BLaER1 (cell line): ENCODE data around the gene MAP3K20.
"Not testable (repeated sequence)": the region's sequence is repeated elsewhere in the genome, so short reads cannot be mapped to it uniquely, and the experiment has no call there.

Experiments
- H3K27ac ChIP-seq: shearing (Covaris generic); formaldehyde crosslinking; 2 replicates; pipeline ENCODE4 v1.8.1; 2022
- H3K27me3 ChIP-seq: shearing (Covaris generic); formaldehyde crosslinking; 2 replicates; pipeline ENCODE4 v1.8.1; 2022
- H3K36me3 ChIP-seq: shearing (Covaris generic); formaldehyde crosslinking; 2 replicates; pipeline ENCODE4 v1.8.1; 2022
- H3K4me1 ChIP-seq: shearing (Covaris generic); formaldehyde crosslinking; 2 replicates; pipeline ENCODE4 v1.8.1; 2022
- H3K4me2 ChIP-seq: shearing (Covaris generic); formaldehyde crosslinking; 2 replicates; pipeline ENCODE4 v1.8.1; 2022
- H3K4me3 ChIP-seq: shearing (Covaris generic); formaldehyde crosslinking; 2 replicates; pipeline ENCODE4 v1.8.1; 2022
- H3K9ac ChIP-seq: shearing (Covaris generic); formaldehyde crosslinking; 2 replicates; pipeline ENCODE4 v1.8.1; 2022
- H3K9me3 ChIP-seq: shearing (Covaris generic); formaldehyde crosslinking; 2 replicates; pipeline ENCODE4 v1.8.1; 2022
- H4K20me1 ChIP-seq: shearing (Covaris generic); formaldehyde crosslinking; 2 replicates; pipeline ENCODE4 v1.8.1; 2022
- Cebpa-rat ChIP-seq: shearing (Covaris generic); IDR thresholded peaks from 2 replicates; pipeline ENCODE4 v1.8.1; 2022

MAP3K20 gene

DNA sequence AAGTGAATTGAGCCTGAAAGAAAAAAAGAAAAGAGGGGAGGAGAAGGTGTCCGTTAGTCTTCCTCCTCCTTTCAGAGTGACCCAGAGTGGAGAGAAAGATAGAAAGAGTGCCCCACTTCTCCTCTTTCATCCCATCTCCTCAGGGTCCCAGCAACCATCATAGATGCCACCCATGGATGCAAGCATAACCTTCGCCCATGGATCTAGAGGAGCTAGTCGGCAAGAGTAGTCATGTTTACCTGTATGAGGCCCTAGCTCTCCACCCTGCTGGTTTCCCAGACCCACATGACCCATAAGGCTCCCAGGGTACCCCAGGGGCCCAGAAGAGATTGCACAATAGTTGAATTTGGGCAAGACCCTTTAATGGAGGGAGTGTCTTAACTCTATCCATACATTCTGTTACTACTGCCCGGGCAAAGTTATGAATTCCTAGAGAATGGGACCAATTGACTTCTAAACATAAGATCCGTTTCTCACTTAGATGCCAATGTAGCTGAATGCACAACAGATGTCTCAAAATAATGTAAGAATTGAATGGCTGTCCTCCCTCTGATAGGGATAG, 223.0 kb downstream of the MAP3K20 start:
- no peak overlapping the region for H3K4me2 ChIP-seq
- H3K4me1 ChIP-seq, result peaks cover 2% of the 10 kb centered on the region
- H3K27ac ChIP-seq, result no peak overlapping the region
- TF ChIP-seq Cebpa-rat, result peak; percentile 58
- H3K9ac ChIP-seq, result no peak overlapping the region
- peaks cover 60% of the 10 kb centered on the region for H3K9me3 ChIP-seq
- H4K20me1 ChIP-seq, result no peaks in the 10 kb centered on the region
- H3K27me3 ChIP-seq, result no peaks in the 10 kb centered on the region
- H3K4me3 ChIP-seq, result no peak overlapping the region
- peaks cover 7% of the 10 kb centered on the region; the same call in 1 of the 2 replicates for H3K36me3 ChIP-seq

DNA sequence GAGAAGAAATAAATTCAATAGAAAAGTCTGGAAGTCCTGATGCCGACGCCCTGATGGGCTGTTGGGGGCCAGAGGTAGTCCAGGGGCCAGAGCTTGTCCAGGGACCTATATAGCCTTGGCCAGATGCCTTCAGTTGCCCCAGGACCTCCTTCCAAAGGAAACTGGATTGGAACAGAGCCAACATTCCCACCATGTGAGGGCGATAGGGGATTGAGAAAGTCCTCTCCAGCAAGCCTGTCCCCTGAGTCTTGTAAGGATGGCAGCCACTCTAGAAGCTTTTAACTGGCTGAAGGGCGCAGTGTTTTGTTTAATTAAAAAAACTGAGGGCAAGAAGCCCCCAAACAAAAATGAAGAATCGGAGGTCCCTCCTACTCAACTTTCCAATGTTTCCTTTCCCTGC, 224.1 kb downstream of the MAP3K20 start:
- H3K36me3 ChIP-seq, result peaks cover 7% of the 10 kb centered on the region; the same call in 1 of the 2 replicates
- TF ChIP-seq Cebpa-rat, result no peak
- no peak overlapping the region for H3K9ac ChIP-seq
- no peak overlapping the region for H3K4me2 ChIP-seq
- no peaks in the 10 kb centered on the region for H3K27me3 ChIP-seq
- no peak overlapping the region for H3K4me3 ChIP-seq
- no peak overlapping the region for H3K27ac ChIP-seq
- peaks cover 13% of the 10 kb centered on the region for H3K4me1 ChIP-seq
- H4K20me1 ChIP-seq, result no peaks in the 10 kb centered on the region
- peaks cover 60% of the 10 kb centered on the region for H3K9me3 ChIP-seq

DNA sequence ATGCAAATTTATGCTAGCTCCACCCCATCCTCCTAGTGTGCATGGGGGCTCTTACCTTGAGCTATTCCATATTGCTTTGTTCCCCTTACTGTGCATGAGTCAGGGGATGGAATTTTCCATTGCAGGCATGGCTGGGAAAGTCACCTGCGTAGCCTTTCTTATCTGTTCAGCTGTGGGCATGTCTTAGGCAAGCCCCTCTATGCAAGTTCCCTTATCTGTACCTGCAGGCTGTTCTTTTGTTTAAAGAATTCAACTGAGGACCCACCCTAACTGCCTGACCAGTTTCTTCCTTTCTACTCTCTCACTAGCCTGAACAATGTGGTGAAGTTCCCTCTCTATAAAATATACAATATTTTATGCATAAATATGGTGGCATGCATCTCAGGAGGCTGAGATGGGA, 224.8 kb downstream of the MAP3K20 start:
- Histone ChIP-seq H3K4me1 (peaks cover 16% of the 10 kb centered on the region), H3K9ac (no peak overlapping the region), H4K20me1 (no peaks in the 10 kb centered on the region), H3K4me3 (no peak overlapping the region), H3K27me3 (no peaks in the 10 kb centered on the region), H3K9me3 (peaks cover 60% of the 10 kb centered on the region), H3K4me2 (no peak overlapping the region), H3K36me3 (peaks cover 7% of the 10 kb centered on the region; the same call in 1 of the 2 replicates), H3K27ac (no peak overlapping the region)
- no peak for TF ChIP-seq Cebpa-rat

DNA sequence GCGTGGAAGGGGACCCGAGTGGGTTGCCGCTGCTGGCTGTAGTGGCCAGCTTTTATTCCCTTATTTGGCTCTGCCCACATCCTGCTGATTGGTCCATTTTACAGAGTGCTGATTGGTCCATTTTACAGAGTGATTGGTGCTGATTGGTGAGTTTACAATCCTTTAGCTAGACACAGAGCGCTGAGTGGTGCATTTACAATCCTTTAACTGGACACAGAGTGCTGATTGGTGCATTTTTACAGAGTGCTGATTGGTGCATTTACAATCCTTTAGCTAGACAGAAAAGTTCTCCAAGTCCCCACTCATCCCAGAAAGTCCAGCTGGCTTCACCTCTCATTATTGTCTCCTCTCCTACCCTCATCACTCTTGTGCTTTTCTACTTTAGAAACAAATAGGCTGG, 225.9 kb downstream of the MAP3K20 start:
- not testable (repeated sequence) for H3K36me3 ChIP-seq, H3K27ac ChIP-seq, H3K9ac ChIP-seq, H3K4me3 ChIP-seq, H3K4me2 ChIP-seq, H4K20me1 ChIP-seq, H3K27me3 ChIP-seq
- H3K4me1 ChIP-seq, result peaks cover 25% of the 10 kb centered on the region
- H3K9me3 ChIP-seq, result peaks cover 58% of the 10 kb centered on the region

DNA sequence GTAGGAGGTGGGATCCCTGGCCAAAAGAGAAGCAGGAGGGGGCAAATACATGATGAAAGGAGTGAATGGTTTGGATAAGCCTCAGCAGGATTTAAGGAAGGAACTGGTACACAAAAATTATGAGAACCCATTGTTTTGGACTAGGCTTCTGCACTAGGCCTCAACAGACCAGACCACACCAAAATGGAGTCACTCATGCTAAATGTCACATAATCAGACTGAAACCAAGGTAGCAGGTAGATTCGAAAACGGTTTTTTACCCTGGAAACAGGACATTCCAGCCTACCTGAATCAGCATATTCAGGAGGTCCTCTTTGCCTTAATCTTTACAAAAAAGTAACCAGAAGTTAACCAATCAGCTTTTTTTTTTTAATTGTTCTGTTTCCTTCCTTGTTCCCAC, 229.7 kb downstream of the MAP3K20 start:
- H3K4me3 ChIP-seq, result no peak overlapping the region
- H3K9ac ChIP-seq, result no peak overlapping the region
- H3K4me2 ChIP-seq, result no peak overlapping the region
- no peak for TF ChIP-seq Cebpa-rat
- H4K20me1 ChIP-seq, result no peaks in the 10 kb centered on the region
- H3K9me3 ChIP-seq, result peaks cover 20% of the 10 kb centered on the region
- H3K27ac ChIP-seq, result no peak overlapping the region
- peaks cover 45% of the 10 kb centered on the region for H3K4me1 ChIP-seq
- H3K27me3 ChIP-seq, result no peaks in the 10 kb centered on the region
- no peaks in the 10 kb centered on the region for H3K36me3 ChIP-seq

DNA sequence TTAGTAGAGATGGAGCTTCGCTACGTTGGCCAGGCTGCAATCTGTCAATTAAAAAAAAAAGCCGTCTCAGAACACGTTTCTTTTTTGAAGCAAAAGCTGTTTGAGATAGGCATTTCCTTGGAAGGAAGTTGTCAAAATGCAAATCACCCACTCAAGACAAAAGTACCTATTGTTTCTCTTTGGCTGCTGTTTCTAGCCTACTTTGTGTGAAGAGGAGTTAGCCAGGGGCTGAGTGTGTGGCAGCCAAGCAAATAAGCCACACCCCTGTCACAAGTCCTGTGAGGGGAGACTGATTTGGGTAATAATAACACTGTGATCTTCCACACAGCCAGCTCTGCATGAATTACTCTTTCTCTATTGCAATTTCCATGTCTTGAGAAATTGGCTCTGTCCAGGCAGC, 231.6 kb downstream of the MAP3K20 start:
- H3K4me2 ChIP-seq, result peak overlapping the region; percentile 71
- H3K4me3 ChIP-seq, result peak overlapping the region; percentile 53
- no peak for TF ChIP-seq Cebpa-rat
- no peaks in the 10 kb centered on the region for H3K36me3 ChIP-seq
- no peaks in the 10 kb centered on the region for H3K27me3 ChIP-seq
- no peaks in the 10 kb centered on the region for H4K20me1 ChIP-seq
- peaks cover 45% of the 10 kb centered on the region for H3K4me1 ChIP-seq
- peak overlapping the region; percentile 42 for H3K27ac ChIP-seq
- H3K9me3 ChIP-seq, result 0 out of 2 replicates have a peak, but pooled peaks cover under 1% of the 10 kb centered on the region
- H3K9ac ChIP-seq, result peak overlapping the region; percentile 25; the same call in 1 of the 2 replicates

DNA sequence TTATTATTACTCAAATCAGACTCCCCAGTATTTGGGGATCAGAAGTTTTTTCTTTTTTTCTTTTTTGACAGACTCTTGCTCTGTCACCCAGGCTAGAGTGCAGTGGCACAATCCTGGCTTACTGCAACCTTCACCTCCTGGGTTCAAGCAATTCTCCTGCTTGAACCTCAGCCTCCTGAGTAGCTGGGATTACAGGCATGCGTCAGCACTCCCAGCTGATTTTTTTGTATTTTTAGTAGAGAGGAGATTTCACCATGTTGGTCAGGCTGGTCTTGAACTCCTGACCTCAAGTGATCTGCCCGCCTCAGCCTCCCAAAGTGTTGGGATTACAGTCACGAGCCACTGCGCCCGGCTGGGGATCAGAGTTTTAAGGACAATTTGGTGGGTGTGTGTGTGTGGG, 233.7 kb downstream of the MAP3K20 start:
- H4K20me1 ChIP-seq, H3K9ac ChIP-seq, H3K4me3 ChIP-seq, H3K4me2 ChIP-seq, H3K27ac ChIP-seq, H3K27me3 ChIP-seq, H3K9me3 ChIP-seq, H3K36me3 ChIP-seq: not testable (repeated sequence)
- peaks cover 36% of the 10 kb centered on the region for H3K4me1 ChIP-seq

DNA sequence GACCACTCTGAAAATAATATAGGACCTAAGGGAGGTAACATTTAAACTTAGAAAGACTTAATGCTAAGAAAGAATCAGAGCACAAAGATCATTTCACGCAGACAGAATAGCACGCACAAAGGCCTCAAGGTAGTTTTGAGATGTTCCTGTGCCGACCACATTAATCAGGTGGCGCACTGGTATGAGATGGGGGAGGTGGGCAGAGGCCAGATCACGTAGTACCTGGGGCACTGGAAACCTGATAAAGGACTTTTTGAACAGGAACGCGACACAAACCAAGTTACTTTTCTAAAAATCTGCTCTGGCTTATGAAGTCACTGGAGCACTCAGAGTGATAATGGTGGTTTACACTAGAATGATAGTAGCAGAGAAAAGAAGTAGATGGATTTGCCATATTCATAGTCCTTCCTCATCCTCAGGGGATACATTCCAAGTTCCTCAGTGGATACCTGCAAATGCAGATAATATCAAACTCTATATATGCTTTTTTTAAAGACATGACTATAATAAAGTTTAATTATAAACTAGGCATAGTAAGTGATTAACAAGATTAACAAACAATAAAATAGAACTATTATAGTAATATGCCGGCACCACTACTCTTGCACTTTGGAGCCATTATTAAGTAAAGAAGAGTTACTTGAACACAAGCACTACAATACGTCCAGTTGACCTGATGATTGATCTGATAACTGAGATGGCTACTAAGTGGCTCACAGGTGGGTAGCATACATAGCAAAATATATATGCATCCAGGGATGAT, 236.4 kb downstream of the MAP3K20 start:
- Histone ChIP-seq H3K9ac (no peak overlapping the region), H3K9me3 (no peaks in the 10 kb centered on the region), H3K27me3 (no peaks in the 10 kb centered on the region), H3K4me1 (peaks cover 15% of the 10 kb centered on the region), H3K4me3 (no peak overlapping the region), H4K20me1 (no peaks in the 10 kb centered on the region), H3K4me2 (no peak overlapping the region), H3K36me3 (no peaks in the 10 kb centered on the region), H3K27ac (no peak overlapping the region)
- TF ChIP-seq Cebpa-rat, result no peak
